H1 (cell line): Measurements from ENCODE around the gene FAM162A. TPM values are rescaled to one million over a fixed set of nuclear protein-coding genes. Genes with fewer than 3 reads are reported as not detected.

ENCODE experiments used
- CTCF ChIA-PET: fragments of 300-600 bp; sonication (Branson Sonifier 250); formaldehyde crosslinking; loops from one replicate; lab custom pipeline; 2021; ENCODE audit not compliant: partially characterized antibody; lab: Charles Lee
- POLR2A ChIA-PET: fragments of 300-600 bp; sonication (Branson Sonifier 250); formaldehyde crosslinking; loops from one replicate; lab custom pipeline; 2021; ENCODE audit warnings: inconsistent platforms; ENCODE audit not compliant: partially characterized antibody; lab: Charles Lee
- DNase-seq, 2 experiments: peaks; one replicate each; pipeline versions ENCODE4 v3.0.0 to v3.0.0-alpha.2; 2010 to 2022; ENCODE audit warnings: low spot score in 2 of 2, low read depth in 1 of 2, mixed read lengths in 1 of 2
- FAIRE-seq: peaks from 2 replicates; lab custom pipeline; 2011; peaks lifted over from hg19 to GRCh38; lab: Jason Lieb, UNC
- H2AFZ ChIP-seq: 2 replicates; pipeline ENCODE4 v1.8.1; 2012; ENCODE audit warnings: low read length, inconsistent platforms
- H2AK5ac ChIP-seq: 2 replicates; pipeline ENCODE4 v1.6.1; 2013; ENCODE audit warnings: low read depth, low read length
- H2BK120ac ChIP-seq: replicated peaks from 2 replicates; pipeline ENCODE3; 2013; ENCODE audit warnings: low read depth, low read length, inconsistent platforms
- H2BK12ac ChIP-seq: 2 replicates; pipeline ENCODE4 v1.6.1; 2013; ENCODE audit warnings: low read depth, low read length
- H2BK15ac ChIP-seq: 2 replicates; pipeline ENCODE4 v1.6.1; 2013; ENCODE audit warnings: low read length
- H2BK20ac ChIP-seq: 2 replicates; pipeline ENCODE4 v1.6.1; 2013; ENCODE audit warnings: low read length
- H2BK5ac ChIP-seq: 2 replicates; pipeline ENCODE4 v1.6.1; 2013; ENCODE audit warnings: low read depth, low read length
- H3K14ac ChIP-seq: 2 replicates; pipeline ENCODE4 v1.6.1; 2013; ENCODE audit warnings: inconsistent platforms; ENCODE audit not compliant: insufficient read length
- H3K18ac ChIP-seq: 2 replicates; pipeline ENCODE4 v1.6.1; 2013; ENCODE audit warnings: low read length; ENCODE audit errors: extremely low read depth
- H3K23ac ChIP-seq: 2 replicates; pipeline ENCODE4 v1.6.1; 2013; ENCODE audit warnings: inconsistent platforms; ENCODE audit not compliant: insufficient read length
- H3K23me2 ChIP-seq: 2 replicates; pipeline ENCODE4 v1.6.1; 2013; ENCODE audit warnings: low read depth, low read length
- H3K27ac ChIP-seq: 2 replicates; pipeline ENCODE4 v1.6.1; 2011; ENCODE audit warnings: low read depth, low read length, inconsistent platforms
- H3K27me3 ChIP-seq, 4 experiments: replicated peaks in 1 of 4; 1 replicate in 1 of 4; 2 replicates in 3 of 4; pipeline versions ENCODE4 v1.6.1 to v1.8.1; 2011 to 2013; ENCODE audit warnings: low read length in 3 of 4, mild to moderate bottlenecking in 3 of 4, inconsistent platforms in 2 of 4, mixed read lengths in 2 of 4, moderate library complexity in 1 of 4; ENCODE audit not compliant: control insufficient read depth in 3 of 4, insufficient read depth in 3 of 4; ENCODE audit errors: extremely low read depth in 1 of 4
- H3K36me3 ChIP-seq, 4 experiments: 2 replicates each; pipeline versions ENCODE4 v1.6.1 to v1.8.1; 2011 to 2013; ENCODE audit warnings: mild to moderate bottlenecking in 4 of 4, low read length in 3 of 4, moderate library complexity in 2 of 4, control low read depth in 1 of 4, inconsistent platforms in 1 of 4; ENCODE audit not compliant: insufficient read depth in 4 of 4, control insufficient read depth in 2 of 4
- H3K4ac ChIP-seq: replicated peaks from 2 replicates; pipeline ENCODE3; 2013; ENCODE audit warnings: low read length, low read depth, mixed read lengths, inconsistent platforms; ENCODE audit not compliant: insufficient read length
- H3K4me1 ChIP-seq, 4 experiments: replicated peaks in 1 of 4; 1 replicate in 1 of 4; 2 replicates in 3 of 4; pipeline versions ENCODE4 v1.6.1 to v1.8.1; 2011 to 2013; ENCODE audit warnings: low read length in 3 of 4, inconsistent platforms in 2 of 4, mixed read lengths in 1 of 4; ENCODE audit not compliant: insufficient read depth in 4 of 4, control insufficient read depth in 3 of 4
- H3K4me2 ChIP-seq, 2 experiments: 2 replicates each; pipeline versions ENCODE4 v1.6.1 to v1.8.1; 2011 to 2013; ENCODE audit warnings: low read depth in 2 of 2, low read length in 2 of 2, control low read depth in 1 of 2, inconsistent platforms in 1 of 2, mild to moderate bottlenecking in 1 of 2; ENCODE audit not compliant: insufficient read depth in 1 of 2
- H3K4me3 ChIP-seq, 4 experiments: fragments of 200-600, 300-600 bp in 1 of 4; sonication (generic), shearing (Covaris generic), sonication (Bioruptor Twin) in 1 of 4; 2 replicates each; pipeline versions ENCODE4 v1.5.1 to v1.8.1; 2011 to 2016; ENCODE audit warnings: low read length in 4 of 4, low read depth in 3 of 4, control low read depth in 2 of 4, inconsistent platforms in 2 of 4, mild to moderate bottlenecking in 2 of 4, mixed read lengths in 1 of 4, moderate library complexity in 1 of 4; ENCODE audit not compliant: insufficient read depth in 2 of 4; ENCODE audit errors: extremely low read depth in 1 of 4
- H3K56ac ChIP-seq: replicated peaks from 2 replicates; pipeline ENCODE3; 2013; ENCODE audit warnings: low read depth, mild to moderate bottlenecking, mixed read lengths, low read length, inconsistent platforms; ENCODE audit not compliant: insufficient read length
- H3K79me1 ChIP-seq: 2 replicates; pipeline ENCODE4 v1.6.1; 2013; ENCODE audit warnings: low read depth, low read length, control low read depth
- H3K79me2 ChIP-seq, 2 experiments: 2 replicates each; pipeline versions ENCODE4 v1.6.1 to v1.8.1; 2012 to 2013; ENCODE audit warnings: low read length in 2 of 2, mild to moderate bottlenecking in 2 of 2, inconsistent platforms in 1 of 2; ENCODE audit not compliant: insufficient read depth in 2 of 2, control insufficient read depth in 1 of 2
- H3K9ac ChIP-seq, 4 experiments: replicated peaks in 1 of 4; 1 replicate in 1 of 4; 2 replicates in 3 of 4; pipeline versions ENCODE4 v1.6.1 to v1.8.1; 2011 to 2013; ENCODE audit warnings: low read depth in 3 of 4, low read length in 3 of 4, control low read depth in 2 of 4, mild to moderate bottlenecking in 2 of 4, moderate library complexity in 2 of 4, inconsistent platforms in 1 of 4; ENCODE audit errors: extremely low read depth in 1 of 4
- H3K9me3 ChIP-seq, 2 experiments: 2 replicates each; pipeline versions ENCODE4 v1.6.1 to v1.8.1; 2012 to 2013; ENCODE audit warnings: mild to moderate bottlenecking in 2 of 2, moderate library complexity in 2 of 2, control low read depth in 1 of 2, inconsistent platforms in 1 of 2, low read depth in 1 of 2, low read length in 1 of 2, mixed read lengths in 1 of 2; ENCODE audit not compliant: insufficient read depth in 2 of 2
- H4K20me1 ChIP-seq, 2 experiments: replicated peaks in 1 of 2; 2 replicates each; pipeline versions ENCODE3 to v1.8.1; 2011 to 2013; ENCODE audit warnings: inconsistent platforms in 2 of 2, low read length in 2 of 2, mild to moderate bottlenecking in 1 of 2; ENCODE audit not compliant: insufficient read depth in 2 of 2, control insufficient read depth in 1 of 2
- H4K5ac ChIP-seq: 2 replicates; pipeline ENCODE4 v1.6.1; 2013; ENCODE audit warnings: low read length, low read depth, mixed read lengths, inconsistent platforms; ENCODE audit not compliant: insufficient read length
- H4K8ac ChIP-seq: 2 replicates; pipeline ENCODE4 v1.8.0; 2013; ENCODE audit warnings: mild to moderate bottlenecking, moderate library complexity, low read length, inconsistent platforms; ENCODE audit not compliant: insufficient read depth; ENCODE audit errors: extremely low read depth
- H4K91ac ChIP-seq: replicated peaks from 2 replicates; pipeline ENCODE3; 2013; ENCODE audit warnings: low read length, mixed read lengths, inconsistent platforms; ENCODE audit not compliant: insufficient read length
- ASH2L ChIP-seq: fragments of 200-600, 300-600 bp; sonication (generic); IDR thresholded peaks from one replicate; pipeline ENCODE4 v1.7.1; 2017; ENCODE audit warnings: low read length
- FOSL1 ChIP-seq: IDR thresholded peaks from 2 replicates; pipeline ENCODE4 v1.6.1; 2011; ENCODE audit warnings: mild to moderate bottlenecking, low read depth, low read length, moderate library complexity; ENCODE audit not compliant: insufficient read depth
- NANOG ChIP-seq: IDR thresholded peaks from 2 replicates; pipeline ENCODE4 v1.6.1; 2011; ENCODE audit warnings: low read length, low read depth, mild to moderate bottlenecking, inconsistent platforms; ENCODE audit not compliant: insufficient read depth, poor library complexity, severe bottlenecking
- NRF1 ChIP-seq: IDR thresholded peaks from 2 replicates; pipeline ENCODE4 v1.6.1; 2011; ENCODE audit warnings: mild to moderate bottlenecking, low read depth, low read length, improper control_type of control experiment
- POLR2A ChIP-seq, 2 experiments: IDR thresholded peaks; 1 replicate in 1 of 2; 2 replicates in 1 of 2; pipeline ENCODE4 v1.6.1; 2011; ENCODE audit warnings: low read depth in 2 of 2, low read length in 2 of 2, mild to moderate bottlenecking in 2 of 2; ENCODE audit errors: control extremely low read depth in 1 of 2
- POU5F1 ChIP-seq: IDR thresholded peaks from 2 replicates; pipeline ENCODE4 v1.6.1; 2011; ENCODE audit warnings: low read depth, mild to moderate bottlenecking, low read length, moderate library complexity
- RNF2 ChIP-seq: fragments of 200-900, 300-1000 bp; sonication (generic); IDR thresholded peaks from 2 replicates; pipeline ENCODE4 v1.7.1; 2016; ENCODE audit warnings: borderline replicate concordance, low read depth, mild to moderate bottlenecking, antibody characterized with exemption, low read length; ENCODE audit not compliant: poor library complexity, severe bottlenecking; ENCODE audit errors: missing control alignments
- SP4 ChIP-seq: IDR thresholded peaks from 2 replicates; pipeline ENCODE4 v1.6.1; 2012; ENCODE audit warnings: low read length, inconsistent platforms
- SUZ12 ChIP-seq: fragments of 200-600 bp; sonication (generic); IDR thresholded peaks from 2 replicates; pipeline ENCODE4 v1.6.1; 2012; ENCODE audit warnings: mild to moderate bottlenecking, inconsistent platforms, low read length, moderate library complexity, mixed read lengths
- WGBS, 2 experiments: shearing (Covaris generic) in 1 of 2; methylation state at CpG; one replicate each; pipeline versions ENCODE4 v1.1.6 to v1.1.7; 2013 to 2015; ENCODE audit warnings: low lambda C conversion rate in 2 of 2, mixed read lengths in 2 of 2, inconsistent platforms in 1 of 2, low coverage in 1 of 2, missing lambda C conversion rate in 1 of 2; ENCODE audit not compliant: insufficient replicate concordance in 2 of 2, insufficient coverage in 1 of 2, insufficient read length in 1 of 2; ENCODE audit errors: extremely low coverage in 1 of 2, missing lambda C conversion rate in 1 of 2; 5-methylcytosine and 5-hydroxymethylcytosine counted together
- polyA plus RNA-seq, 7 experiments: library from polyadenylated mRNA; depleted of rRNA in 3 of 7; stranded (reverse) in 5 of 7; unstranded in 2 of 7; fragments of >200 nt in 5 of 7; fragments of 200-250 nt in 2 of 7; gene quantifications; 1 replicate in 5 of 7; 2 replicates in 1 of 7; 4 replicates in 1 of 7; pipeline versions ENCODE4 v1.2.1 to v1.2.3, GENCODE V29; 2011 to 2013; ENCODE audit warnings: missing spikeins in 2 of 7, mixed read lengths in 2 of 7
- total RNA-seq: library from RNA; stranded (reverse); fragmentation: NEBNext Ultra II Directional; extraction: Animal tissue kit (Norgen Biotek cat#: 25700); gene quantifications from 2 replicates; pipeline ENCODE4 v1.2.1, GENCODE V29; 2021
- TF ChIP-seq, protein P1 (sequence below): IDR thresholded peaks from 2 replicates; pipeline ENCODE4 v1.6.1; 2011; ENCODE audit warnings: low read length, improper control_type of control experiment
- TF ChIP-seq, protein P2 (sequence below): IDR thresholded peaks from 2 replicates; pipeline ENCODE4 v1.6.1; 2012; ENCODE audit warnings: inconsistent platforms

The FAM162A gene
- total and polyA plus RNA-seq, 2 of the 8 experiments (the other 6 are each of a cell fraction or from before 2014, with no cell fraction given) = 38.2 to 59.7 TPM

DNA sequence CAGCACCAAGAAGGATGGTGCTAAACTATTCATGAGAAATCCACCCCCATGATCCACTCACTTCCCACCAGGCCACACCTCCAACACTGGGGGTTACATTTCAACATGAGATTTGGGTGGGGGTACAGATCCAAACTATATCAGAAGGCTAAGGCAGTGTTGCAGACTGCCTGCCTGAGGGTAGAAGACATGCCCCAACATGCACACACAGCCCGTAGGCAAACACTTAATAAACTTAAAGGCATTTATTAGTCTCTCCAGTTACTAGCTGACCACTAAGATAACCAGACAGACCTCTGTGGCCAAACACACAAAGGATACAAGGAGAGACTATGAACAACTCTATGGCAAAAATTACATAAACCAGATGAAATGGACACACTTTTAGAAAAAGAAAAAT is 10.2 kb downstream of the FAM162A start:
- H4K8ac ChIP-seq = no peak overlapping the region
- H2AFZ ChIP-seq = no peak overlapping the region
- H2BK5ac ChIP-seq = peak overlapping the region; percentile 77; the same call in 1 of the 2 replicates
- no peak overlapping the region for H3K4me3 ChIP-seq
- CTCF ChIA-PET = interaction anchor here (0.7 to 6.0 kb wide), 9 partner anchors 10 to 380 kb away, joined by 3 to 44 read pairs (median 4); partner anchors contain the start of genes FAM162A and PARP14
- H3K4me2 ChIP-seq = no peak overlapping the region
- H2BK15ac ChIP-seq = no peak overlapping the region
- no peak overlapping the region for H3K4ac ChIP-seq
- H3K23ac ChIP-seq = no peak overlapping the region
- no peaks in the 10 kb centered on the region; a peak in 2 of 8 replicates for H3K36me3 ChIP-seq
- no peak overlapping the region for H2BK20ac ChIP-seq
- TF ChIP-seq SP4 = no peak
- no peak for TF ChIP-seq POLR2A (IDR thresholded peaks at IDR 0.05; ENCODE audit: control extremely low read depth in 1 of 2, low read depth in 2 of 2, low read length in 2 of 2)
- no peak for TF ChIP-seq FOSL1
- no peak for TF ChIP-seq RNF2
- TF ChIP-seq, protein P1, sequence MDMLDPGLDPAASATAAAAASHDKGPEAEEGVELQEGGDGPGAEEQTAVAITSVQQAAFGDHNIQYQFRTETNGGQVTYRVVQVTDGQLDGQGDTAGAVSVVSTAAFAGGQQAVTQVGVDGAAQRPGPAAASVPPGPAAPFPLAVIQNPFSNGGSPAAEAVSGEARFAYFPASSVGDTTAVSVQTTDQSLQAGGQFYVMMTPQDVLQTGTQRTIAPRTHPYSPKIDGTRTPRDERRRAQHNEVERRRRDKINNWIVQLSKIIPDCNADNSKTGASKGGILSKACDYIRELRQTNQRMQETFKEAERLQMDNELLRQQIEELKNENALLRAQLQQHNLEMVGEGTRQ = no peak
- no peak for TF ChIP-seq POU5F1
- TF ChIP-seq, protein P2, sequence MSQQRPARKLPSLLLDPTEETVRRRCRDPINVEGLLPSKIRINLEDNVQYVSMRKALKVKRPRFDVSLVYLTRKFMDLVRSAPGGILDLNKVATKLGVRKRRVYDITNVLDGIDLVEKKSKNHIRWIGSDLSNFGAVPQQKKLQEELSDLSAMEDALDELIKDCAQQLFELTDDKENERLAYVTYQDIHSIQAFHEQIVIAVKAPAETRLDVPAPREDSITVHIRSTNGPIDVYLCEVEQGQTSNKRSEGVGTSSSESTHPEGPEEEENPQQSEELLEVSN = no peak
- TF ChIP-seq SUZ12 = no peak
- no peak for TF ChIP-seq ASH2L
- no peak for TF ChIP-seq NANOG
- TF ChIP-seq NRF1 = no peak
- no peak for FAIRE-seq
- H2BK12ac ChIP-seq = no peak overlapping the region; the same call in 1 of the 2 replicates
- H3K79me1 ChIP-seq = peaks cover 2% of the 10 kb centered on the region; the same call in 1 of the 2 replicates
- no peak overlapping the region for H3K18ac ChIP-seq
- no peak overlapping the region for H2BK120ac ChIP-seq
- H2AK5ac ChIP-seq = no peak overlapping the region
- H4K91ac ChIP-seq = no peak overlapping the region
- H3K9me3 ChIP-seq = no peaks in the 10 kb centered on the region
- peaks cover 0 to 2% of the 10 kb centered on the region in 2 experiments; a peak in 1 of 4 replicates for H3K79me2 ChIP-seq
- 91% methylated on average over 1 of the region's 1 CpG; no CpG with 5 or more reads in 1 of the 2 experiments for WGBS, 2 experiments
- no peak overlapping the region for H4K5ac ChIP-seq
- POLR2A ChIA-PET = interaction anchor here (1.8 to 2.7 kb wide), 2 partner anchors 11 to 21 kb away, joined by 6 to 16 read pairs; partner anchors contain the start of genes FAM162A, MIX23 and WDR5B
- H3K23me2 ChIP-seq = no peaks in the 10 kb centered on the region
- H3K27ac ChIP-seq = no peak overlapping the region
- no peak overlapping the region; a peak in 1 of 7 replicates for H3K9ac ChIP-seq
- no peaks in the 10 kb centered on the region for H3K4me1 ChIP-seq
- peaks cover 0 to 2% of the 10 kb centered on the region in 2 experiments for H4K20me1 ChIP-seq
- no peaks in the 10 kb centered on the region for H3K27me3 ChIP-seq
- no peak overlapping the region for H3K56ac ChIP-seq
- no peak overlapping the region for H3K14ac ChIP-seq
- no peak for DNase-seq
